ENCODE measurements around the gene SLC16A1.

GRCh38 chr1:112870887-112871646 is 84.9 kb downstream of the SLC16A1 start:
- TF ChIP-seq CTCF (IDR thresholded peaks at IDR 0.05) (no peak), EP300 (IDR thresholded peaks at IDR 0.05) (no peak), POLR2A (IDR thresholded peaks at IDR 0.05) (no peak)

Data from tibial nerve (tissue), 4 donors.